Bronchus fibroblast of lung (primary cell): ENCODE measurements around the gene SHOC1. TPM values are rescaled to one million over a fixed set of nuclear protein-coding genes. Genes with fewer than 3 reads are reported as not detected.

Experiments
- total RNA-seq: library from RNA; depleted of rRNA; stranded (reverse); fragments of >200 nt; gene quantifications from 2 replicates; pipeline ENCODE4 v1.2.3, GENCODE V29; 2015

The SHOC1 gene
- under 0.01 TPM in 1 of 2 replicates, not detected in the other for total RNA-seq

DNA sequence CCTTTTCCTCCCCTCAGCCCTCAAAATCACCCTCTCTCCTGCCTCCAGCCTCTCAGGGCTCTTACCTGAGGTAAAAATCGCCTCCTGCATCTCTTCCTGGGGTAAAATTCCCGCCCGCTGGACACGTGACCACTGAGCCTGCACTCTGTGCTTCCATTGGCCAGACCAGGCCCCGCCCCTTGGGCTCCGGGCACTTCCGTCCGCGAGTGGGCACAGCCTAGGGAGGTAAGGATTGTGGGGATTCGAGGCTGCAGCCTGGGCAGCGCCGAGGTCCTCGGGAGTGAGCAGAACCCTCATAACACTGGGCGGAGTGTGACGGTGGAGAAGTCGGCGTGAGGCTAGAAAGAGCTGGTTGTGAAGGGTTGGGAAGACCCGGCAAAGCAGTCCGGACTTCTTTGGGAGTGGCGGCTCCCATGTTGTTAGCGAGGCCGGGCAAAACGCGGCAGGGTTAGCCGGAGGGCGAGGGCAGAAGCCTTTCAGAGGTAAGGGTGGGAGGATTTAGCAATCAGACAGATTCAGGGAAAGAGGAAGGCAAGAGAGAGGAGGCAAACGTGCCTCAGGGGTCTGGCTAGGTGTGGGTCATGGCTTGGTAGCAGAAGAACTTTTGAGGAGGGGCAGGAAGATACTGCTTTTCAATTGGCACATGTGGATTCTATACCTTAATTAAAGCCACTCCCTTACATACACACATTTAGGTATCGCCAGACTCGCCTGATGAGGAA is at the start of gene SHOC1:
SHOC1 (minus strand) TSS at position 103 of the 722 bp plus-strand sequence. CDS start 3,519 bp downstream, outside the sequence.

Other genes starting within 250 kb of the SHOC1 start
- gene PTGR1, start 195.3 kb downstream of the SHOC1 start, total RNA-seq = 105 and 124 TPM in 2 replicates
- 6.2 and 7.7 TPM in 2 replicates for gene DNAJC25, start 163.6 kb downstream of the SHOC1 start, total RNA-seq
- 98.6 and 109 TPM in 2 replicates for gene GNG10, start 133.3 kb downstream of the SHOC1 start, total RNA-seq
- gene UGCG, start 101.9 kb upstream of the SHOC1 start, total RNA-seq = 74.0 and 92.3 TPM in 2 replicates